ENCODE data around the gene KIAA1191.

KIAA1191 gene

DNA sequence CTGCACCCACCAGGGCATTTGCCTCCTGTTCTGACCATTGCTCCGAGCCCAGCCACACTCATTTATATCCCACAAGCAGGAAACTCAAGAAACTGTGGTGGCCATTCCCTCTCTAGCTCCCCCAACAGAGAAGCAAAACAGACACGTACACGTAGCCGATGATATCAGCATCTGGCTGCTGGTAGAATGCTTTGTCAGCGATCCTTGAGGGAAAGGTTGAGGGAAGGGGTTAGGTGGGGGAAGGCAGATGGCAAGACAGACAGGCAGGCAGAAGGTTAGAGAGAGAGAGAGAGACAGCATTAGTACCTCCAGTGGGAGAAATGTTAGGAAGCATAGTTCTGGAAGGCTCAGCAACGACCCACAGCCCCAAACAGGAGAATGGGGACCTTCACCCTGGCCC lies 34.8 kb upstream of the KIAA1191 start:
- no peak for DNase-seq (ENCODE audit: extremely low read depth, low read depth)
- no peak for TF ChIP-seq CTCF (IDR thresholded peaks at IDR 0.05; ENCODE audit: low read depth, low read length, missing control alignments)
- no peak overlapping the region for H3K4me3 ChIP-seq (replicated peaks; ENCODE audit: low read depth, low read length)

GRCh38 chr5:176394881-176395675 lies 33.5 kb upstream of the KIAA1191 start:
- no peak for TF ChIP-seq CTCF (IDR thresholded peaks at IDR 0.05; ENCODE audit: low read depth, low read length, missing control alignments)
- no peak for DNase-seq (ENCODE audit: extremely low read depth, low read depth)
- H3K4me3 ChIP-seq (replicated peaks; ENCODE audit: low read depth, low read length): no peak overlapping the region

DNA sequence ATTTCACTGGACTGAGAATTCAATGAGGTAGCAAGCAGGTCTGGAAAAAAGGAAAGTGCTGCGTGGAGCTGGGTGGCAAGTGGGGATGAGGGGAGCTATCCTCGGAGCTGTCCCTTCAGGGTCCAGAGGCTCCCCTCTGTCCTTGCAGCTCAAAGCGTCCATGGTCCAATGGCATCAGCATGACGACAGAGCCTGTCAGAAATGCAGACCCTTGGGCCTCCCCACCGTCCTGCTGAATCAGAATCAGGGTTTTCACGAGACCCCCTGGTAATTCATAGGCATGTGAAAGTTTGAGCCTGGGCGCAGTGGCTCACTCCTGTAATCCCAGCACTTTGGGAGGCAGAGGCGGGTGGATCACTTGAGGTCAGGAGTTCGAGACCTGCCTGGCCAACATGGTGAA lies 32.5 kb upstream of the KIAA1191 start:
- TF ChIP-seq CTCF (IDR thresholded peaks at IDR 0.05; ENCODE audit: low read depth, low read length, missing control alignments): no peak
- no peak overlapping the region for H3K4me3 ChIP-seq (replicated peaks; ENCODE audit: low read depth, low read length)
- no peak for DNase-seq (ENCODE audit: extremely low read depth, low read depth)

DNA sequence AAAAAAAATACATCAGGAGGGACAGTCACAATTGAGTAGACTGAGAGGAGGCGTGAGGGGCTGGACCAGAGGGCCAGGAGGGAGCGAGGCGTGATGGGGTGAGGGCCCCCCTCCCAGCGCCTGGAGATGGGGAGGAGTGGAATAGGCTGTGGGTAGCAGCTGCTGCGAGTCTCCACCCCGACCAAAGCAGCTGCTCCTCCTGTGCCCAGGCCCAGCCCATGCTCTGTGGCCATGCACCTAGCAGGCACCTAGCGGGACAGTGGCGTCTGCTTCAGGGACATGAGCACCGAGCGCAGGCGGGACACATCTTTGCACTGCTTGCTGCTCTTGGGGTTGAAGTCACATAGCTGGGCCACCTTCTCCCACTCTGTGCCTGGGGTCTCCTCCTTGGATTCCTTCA lies 31.0 kb upstream of the KIAA1191 start:
- TF ChIP-seq CTCF (IDR thresholded peaks at IDR 0.05; ENCODE audit: low read depth, low read length, missing control alignments): no peak
- no peak overlapping the region for H3K4me3 ChIP-seq (replicated peaks; ENCODE audit: low read depth, low read length)
- no peak for DNase-seq (ENCODE audit: extremely low read depth, low read depth)

- TF ChIP-seq CTCF (IDR thresholded peaks at IDR 0.05; ENCODE audit: low read depth, low read length, missing control alignments): no peak
- DNase-seq (ENCODE audit: extremely low read depth, low read depth): no peak
- no peak overlapping the region for H3K4me3 ChIP-seq (replicated peaks; ENCODE audit: low read depth, low read length)
These were observed 30.4 kb upstream of the KIAA1191 start for GRCh38 chr5:176391999-176392398.

DNA sequence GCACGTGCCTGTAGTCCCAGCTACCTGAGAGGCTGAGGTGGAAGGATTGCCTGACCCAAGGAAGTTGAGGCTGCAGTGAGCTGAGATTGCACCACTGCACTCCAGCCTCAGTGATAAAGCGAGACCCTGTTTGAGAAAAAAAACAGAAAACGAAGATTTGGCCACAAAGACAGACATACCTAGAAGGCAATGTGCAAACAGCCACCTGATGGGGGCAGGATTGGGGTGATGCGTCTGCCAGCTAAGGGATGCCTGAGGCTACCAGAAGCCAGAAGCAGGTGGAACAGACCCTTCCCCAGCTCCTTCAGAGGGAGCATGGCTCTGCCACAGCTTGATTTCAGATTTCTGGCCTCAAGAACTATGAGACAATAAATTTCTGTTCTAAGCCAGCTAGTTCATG lies 29.9 kb upstream of the KIAA1191 start:
- H3K4me3 ChIP-seq (replicated peaks; ENCODE audit: low read depth, low read length): no peak overlapping the region
- no peak for DNase-seq (ENCODE audit: extremely low read depth, low read depth)
- no peak for TF ChIP-seq CTCF (IDR thresholded peaks at IDR 0.05; ENCODE audit: low read depth, low read length, missing control alignments)
